GM21447 (cell line): ENCODE data around the gene IRF6.

Experiments
- ATAC-seq: cut with Tn5 transposase; IDR thresholded peaks from one replicate; pipeline ENCODE4 v1.9.1; 2021; ENCODE audit not compliant: unreplicated experiment

Gene IRF6

DNA sequence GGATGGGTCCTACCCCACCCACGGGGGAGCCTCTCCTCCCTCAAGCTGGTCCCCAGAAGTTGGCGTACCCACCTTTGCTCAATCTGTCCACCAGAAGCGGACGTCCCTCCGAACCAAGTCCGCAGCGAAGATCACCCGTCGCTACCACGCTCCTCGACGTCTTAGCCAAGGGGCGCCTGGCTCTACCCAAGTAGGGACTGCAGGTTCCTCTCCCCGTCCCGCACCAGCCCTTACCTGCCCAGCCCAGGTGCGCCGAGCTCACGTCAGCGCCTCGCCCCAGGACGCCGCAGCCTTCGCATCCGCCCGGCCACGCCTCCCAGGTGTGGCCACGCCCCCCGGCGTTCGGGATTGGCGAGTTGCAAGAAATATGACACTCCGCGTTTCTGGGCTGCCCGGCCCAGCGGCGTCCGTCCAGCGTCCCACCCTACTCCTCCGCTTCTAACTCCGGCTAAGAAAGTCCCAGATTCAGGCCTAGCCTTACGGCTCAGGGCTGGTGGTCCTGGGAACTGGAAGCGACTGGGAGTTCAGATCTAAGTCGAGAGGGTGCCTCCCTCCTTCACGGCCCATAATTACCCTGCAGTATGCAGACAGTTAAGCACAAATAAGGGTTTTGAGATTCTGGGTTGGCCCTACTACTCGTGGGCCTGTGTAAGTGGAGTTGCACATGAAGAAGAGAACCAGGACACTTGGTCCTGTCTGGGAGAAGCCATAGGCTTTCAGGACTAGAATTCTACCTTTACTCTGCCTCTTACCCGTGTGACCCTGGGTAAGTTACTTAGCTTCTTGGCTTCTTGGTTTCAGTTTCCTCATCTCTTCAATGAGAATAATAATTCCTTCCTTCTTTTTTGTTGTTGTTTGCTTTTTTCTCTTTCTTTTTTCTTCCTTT is at the start of gene IRF6:
Gene IRF6 (minus strand): TSS at position 268 of the 886 bp plus-strand sequence. CDS start 4,729 bp downstream, outside the sequence.
- peak; percentile 95 for ATAC-seq

DNA sequence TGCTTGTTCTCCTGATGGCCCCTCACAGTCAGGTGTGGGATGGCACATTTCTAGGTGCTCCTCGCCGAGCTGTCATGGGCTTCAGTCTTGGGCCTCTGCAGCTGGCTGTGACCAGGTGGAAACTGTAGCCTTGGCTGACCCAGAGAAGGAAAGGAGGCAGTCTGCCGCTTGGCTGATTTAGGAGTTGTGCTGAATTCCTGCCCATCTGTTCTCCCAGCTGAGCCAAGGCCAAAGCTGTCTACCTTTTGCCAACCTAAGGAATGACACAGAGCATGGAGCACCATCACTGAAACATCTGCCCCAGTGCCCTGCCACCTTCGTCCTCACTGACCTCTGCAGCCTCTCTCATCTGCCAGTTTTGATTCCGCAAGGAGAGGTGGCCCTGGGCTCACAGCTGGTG is 49.7 kb upstream of the IRF6 start:
- ATAC-seq = no peak

DNA sequence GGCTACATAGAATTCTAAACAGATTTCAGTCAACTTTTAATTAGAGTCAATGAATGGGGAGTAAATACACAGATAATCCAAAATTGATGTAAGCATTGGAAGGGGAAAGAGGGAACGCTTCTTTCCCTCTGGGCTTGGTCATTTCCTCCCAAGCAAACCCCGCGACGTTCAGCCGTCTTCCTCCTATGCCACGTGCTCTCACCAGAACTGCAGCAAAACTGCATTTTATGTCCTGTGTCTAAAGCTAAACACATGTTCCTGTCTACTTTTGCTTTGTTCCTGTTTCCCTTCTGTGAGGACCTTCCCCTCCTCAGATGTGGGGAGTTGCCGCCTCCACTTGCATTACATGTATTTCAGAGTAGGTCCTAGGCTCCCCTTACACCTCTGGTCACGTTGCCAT is 49.1 kb upstream of the IRF6 start:
- ATAC-seq = no peak

DNA sequence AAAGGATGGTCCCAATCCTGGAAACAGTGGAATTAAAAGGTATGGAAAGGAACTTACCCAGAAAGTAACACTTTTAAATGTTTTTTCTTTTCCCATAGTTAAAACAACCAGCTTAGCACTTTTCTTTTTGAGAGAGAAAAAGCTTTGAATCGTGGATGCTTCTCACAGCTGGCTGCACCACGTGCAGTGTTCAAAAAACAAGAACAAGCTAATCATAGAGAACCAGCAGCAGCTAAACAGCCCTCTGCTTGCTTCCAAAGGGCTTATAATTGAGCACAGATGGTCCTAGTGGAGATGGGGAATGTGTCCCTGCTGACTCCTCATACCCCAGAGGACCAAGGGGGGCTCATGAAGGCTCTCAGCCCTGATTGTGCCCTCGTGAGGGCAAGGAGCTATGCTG is 48.3 kb upstream of the IRF6 start:
- no peak for ATAC-seq

DNA sequence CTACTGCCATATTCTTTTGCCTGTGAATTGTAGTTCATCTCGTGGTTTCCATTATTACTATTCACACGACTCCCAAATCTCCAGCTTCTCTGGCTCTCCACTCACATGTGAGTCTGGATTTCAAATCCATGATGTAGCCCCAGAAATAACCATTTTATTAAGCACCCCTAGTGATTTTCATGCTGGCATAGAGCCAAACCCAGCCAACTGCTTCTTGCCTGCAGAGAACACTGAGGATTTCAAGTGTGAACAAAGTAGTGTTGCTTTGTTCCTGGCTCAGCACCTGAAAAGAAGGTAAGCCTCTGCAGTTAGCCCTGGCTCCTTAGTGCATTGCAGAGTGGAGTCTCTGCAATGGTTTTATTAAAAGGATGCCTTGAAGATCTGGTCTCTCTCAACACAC is 47.7 kb upstream of the IRF6 start:
- ATAC-seq = no peak

DNA sequence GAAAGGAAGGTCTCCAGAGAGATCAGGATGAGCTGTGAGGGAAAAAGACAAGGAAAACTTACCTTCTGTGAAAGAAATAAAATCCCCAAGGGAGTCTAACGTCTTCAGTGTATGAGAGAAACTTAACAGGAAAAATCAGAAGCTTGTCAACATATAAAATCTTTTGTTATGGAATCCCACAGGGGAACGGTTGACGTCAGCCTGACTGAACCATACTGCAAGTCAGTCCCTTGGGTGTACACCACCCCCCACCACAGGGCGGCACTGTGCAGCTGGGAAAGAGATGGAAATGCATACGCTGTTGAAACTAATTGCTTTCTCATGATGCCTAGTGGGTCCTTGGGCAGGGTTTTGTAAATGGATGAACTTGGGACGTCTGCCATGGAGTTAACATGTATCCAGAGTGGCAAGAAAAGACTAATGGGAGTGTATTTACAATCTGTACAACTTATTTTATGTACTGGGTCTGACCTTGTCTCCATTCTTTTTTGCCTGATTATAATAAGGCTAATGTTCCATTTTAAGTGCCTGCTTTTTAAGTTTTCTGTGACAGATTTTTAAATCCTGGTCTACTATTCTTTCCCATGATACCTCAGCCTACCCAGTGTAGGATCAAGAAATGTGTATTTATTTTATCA is 44.5 kb upstream of the IRF6 start:
- ATAC-seq = no peak

DNA sequence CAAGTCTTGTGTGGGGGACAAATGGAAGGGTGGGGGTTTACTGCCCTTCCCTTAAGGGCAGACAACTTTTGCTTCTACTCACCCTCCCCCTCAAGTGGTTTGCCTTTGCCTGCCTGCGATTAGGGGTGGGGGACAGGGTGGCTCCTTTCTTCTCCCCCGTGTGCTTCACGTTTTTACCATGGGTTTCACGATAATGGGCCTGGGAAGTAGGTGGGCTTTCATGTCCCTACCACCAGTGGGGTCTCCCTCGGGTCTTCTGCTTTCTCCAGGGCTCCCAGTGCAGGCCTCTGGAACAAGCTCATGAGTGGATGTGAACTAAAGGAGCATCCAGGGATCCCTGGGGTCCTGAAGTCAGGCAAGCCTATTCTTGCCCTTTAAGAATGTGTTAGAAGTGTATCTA is 43.4 kb upstream of the IRF6 start:
- ATAC-seq = no peak

DNA sequence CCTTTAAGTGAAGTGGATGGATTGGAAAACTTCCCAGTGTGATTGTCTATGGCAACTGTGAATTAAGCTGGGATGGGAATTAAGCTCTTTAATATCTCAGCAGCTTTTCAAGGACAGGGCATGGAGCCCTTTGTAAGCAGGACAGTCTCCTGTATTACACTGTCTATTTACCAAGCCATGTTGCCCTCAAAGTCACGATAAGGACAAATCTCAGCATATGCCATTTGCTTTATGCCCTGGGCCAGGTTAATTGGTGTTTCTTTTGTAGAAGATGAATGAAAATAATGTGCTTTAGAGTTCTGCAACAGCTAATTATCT is 39.4 kb upstream of the IRF6 start:
- no peak for ATAC-seq

DNA sequence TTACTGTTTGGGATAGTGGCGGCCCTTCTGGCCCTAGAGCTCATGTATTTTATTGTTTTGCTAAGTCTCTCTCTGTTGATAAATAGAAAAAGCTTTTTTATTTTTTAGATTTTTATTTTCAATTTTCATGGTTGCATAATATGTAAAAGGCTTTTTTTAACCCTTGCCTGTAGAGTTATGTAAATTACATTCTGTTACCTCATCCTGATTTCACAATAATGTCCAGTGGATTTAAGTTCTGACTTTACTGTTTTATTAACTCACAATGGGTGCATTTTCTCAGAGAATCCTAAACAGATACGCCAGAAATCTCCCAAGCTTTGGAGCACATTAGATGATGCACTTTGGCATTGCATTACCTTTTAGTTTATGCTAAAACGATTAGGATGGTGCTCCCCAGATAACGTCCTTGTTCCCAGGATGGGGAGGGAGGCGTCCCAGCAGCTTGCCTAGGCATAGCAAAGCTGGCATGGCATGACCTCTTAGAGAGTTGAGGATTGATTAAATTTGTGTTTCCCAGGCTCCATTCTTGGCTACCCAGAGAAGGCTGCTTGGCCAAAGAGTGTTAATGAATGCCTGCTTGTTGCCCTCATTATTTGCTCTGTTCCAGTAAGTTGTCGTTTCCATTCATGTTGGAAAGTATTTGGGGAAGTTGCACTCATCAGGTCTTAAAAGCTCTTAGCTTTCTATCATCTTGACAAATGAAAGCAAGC is 38.9 kb upstream of the IRF6 start:
- ATAC-seq = no peak

DNA sequence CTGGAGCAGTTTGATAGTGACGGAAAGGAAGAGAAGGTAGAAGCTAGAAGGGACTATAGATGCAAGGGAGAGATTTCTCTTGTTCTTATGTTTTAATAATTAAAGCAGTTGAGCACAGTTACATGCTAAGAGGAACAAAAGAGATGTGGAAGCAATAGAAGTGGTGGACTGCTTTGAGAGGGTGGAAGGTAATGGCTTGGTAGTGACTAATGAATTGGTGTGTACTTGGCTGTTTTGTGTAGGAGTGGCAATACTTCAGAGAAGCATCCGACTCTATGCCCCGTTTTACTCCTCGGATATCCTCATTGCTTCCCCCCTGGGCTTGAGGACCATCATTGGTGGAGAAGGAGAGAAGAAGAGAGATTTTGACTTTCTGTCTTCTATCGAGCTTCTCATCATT is 34.7 kb upstream of the IRF6 start:
- no peak for ATAC-seq

DNA sequence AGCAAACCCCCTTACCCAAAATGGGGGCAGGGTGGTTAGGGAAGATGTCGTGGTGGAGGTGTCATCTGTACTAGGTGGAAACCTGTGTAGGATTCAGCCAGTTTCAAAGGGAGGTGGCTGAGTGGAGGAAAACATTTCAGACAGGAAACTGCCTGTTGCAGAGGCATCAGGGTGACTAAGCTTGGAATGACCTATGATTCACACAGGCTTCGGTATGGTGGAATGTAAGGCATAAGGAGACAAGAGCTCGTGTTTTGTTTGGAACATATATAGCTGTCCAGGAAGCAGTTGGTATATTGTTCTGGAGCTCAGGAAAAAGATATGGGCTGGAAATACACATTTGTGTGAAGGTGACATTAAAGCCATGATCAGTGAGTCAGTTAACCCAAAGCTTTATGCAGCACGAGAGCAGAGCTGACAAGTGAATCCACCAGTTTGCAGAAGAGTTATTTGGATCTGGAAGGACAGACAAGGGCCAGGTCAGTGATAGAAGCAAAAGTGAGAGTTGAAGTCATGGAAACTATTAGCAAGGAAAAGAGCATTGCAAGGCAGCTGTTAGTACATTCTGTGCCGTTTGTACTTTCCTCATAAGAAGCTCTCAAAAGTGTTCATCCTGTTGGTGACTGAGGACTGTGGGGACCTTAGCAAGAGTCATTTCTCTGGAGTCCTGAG is 34.1 kb upstream of the IRF6 start:
- no peak for ATAC-seq

DNA sequence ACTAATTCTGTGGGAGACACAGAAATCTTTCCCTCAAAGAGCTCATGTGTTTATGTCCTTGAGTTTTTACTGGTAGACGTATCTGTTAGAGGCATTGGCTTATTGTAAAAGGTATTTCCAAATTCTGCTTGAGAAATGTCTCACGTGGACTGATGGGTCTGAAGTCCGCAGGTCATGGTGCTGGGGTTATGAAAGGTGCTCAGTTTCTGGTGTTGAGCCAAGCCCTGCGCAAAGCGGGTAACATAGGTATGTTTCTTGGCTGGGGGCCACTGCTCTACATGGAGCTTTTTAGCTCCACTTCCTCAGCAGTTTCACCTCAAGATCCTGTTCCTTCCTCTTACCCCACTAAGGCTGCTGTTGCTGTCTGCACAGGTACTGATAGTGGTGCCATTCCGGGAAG is 32.6 kb upstream of the IRF6 start:
- no peak for ATAC-seq

DNA sequence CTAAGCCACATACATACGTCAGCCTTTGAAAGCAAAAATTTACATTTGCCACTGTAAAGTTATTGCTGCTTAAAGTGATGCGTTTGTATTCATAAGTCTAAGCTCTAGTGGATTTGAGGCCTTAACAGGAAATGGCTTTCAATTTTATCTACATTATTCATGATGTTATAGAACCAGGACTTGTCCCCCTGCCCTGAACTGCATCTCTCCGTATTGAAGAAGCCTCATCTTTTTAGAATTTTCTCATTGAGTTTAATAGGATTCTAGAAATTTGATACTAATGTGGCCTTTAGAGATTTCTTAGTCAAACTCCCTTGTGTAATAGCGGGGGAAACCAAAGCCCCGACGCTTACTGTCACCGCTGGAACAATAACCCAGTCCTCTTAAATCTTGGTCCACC is 31.7 kb upstream of the IRF6 start:
- ATAC-seq = no peak

DNA sequence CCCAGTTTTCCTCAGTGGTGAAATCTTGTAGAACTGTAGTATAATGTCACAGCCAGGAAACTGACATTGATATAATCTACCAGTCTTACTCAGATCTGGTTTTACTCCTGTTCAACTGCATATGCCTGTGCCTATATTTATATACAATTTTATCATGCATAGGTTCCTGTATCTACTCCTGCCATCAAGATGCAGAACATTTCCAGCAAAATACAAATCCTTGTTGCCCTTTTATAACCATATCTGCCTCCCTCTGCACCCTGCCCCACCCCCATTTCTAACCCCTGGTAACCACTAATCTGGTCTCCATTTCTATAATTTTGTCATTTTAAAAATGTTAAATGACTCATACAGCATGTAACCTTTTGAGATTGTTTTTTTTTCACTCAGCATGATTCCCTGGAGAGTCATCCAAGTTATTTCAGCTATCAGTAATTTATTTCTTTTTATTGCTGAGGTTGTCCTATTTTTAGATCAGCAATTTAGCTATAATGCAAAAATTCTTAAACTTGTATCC is 29.9 kb upstream of the IRF6 start:
- no peak for ATAC-seq

DNA sequence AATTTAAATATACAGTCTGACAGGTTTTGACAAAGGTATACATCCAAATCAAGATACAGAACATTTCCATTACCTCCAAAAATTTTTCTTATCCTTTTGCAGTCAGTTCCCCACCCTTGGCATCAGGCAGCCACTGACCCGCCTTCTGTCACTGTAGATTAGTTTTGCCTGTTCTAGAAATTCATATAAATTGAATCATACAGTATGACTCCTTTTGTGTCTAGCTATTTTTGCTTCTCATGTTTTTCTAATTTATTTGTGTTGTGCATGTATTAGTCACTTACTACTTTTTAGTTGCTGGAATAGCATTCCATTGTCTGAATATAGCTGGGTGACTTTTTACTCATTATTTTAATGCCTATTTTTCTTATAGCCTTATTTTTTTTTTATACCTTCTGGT is 25.7 kb upstream of the IRF6 start:
- no peak for ATAC-seq

DNA sequence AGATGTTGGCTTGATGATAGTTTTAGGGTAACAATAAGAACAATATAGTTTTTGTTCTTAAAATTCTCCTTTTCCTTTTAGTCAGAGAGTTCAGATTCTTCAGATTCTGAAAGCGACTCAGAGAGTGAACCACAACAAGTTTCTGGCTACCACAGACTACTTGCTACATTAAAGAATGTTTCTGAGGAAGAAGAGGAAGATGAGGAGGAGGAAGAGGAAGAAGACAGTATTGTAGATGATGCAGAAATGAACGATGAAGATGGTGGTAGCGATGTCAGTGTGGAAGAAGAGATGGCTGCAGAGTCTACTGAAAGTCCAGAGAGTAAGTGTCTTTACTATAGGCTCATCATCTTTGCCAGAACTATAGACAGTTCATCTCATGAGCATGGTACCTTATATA is 24.8 kb upstream of the IRF6 start:
- ATAC-seq = no peak

DNA sequence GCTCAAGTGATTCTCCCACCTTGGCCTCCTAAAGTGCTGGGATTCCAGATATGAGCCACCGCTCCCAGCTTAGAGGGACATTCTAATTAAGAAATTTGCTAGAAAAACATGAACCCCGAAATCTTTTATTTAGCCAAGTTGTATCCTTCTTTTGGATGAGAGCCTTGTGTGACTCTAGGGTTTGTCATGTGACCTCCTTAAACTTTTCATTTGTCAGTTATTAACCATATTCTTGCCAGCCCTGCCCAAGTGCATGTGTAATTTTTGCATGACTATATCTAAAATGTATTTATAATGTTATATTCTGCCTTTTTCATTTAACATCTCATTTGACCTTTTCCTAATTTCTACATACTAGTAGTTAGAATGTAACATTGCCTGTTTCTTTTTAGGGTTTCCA is 23.8 kb upstream of the IRF6 start:
- no peak for ATAC-seq

DNA sequence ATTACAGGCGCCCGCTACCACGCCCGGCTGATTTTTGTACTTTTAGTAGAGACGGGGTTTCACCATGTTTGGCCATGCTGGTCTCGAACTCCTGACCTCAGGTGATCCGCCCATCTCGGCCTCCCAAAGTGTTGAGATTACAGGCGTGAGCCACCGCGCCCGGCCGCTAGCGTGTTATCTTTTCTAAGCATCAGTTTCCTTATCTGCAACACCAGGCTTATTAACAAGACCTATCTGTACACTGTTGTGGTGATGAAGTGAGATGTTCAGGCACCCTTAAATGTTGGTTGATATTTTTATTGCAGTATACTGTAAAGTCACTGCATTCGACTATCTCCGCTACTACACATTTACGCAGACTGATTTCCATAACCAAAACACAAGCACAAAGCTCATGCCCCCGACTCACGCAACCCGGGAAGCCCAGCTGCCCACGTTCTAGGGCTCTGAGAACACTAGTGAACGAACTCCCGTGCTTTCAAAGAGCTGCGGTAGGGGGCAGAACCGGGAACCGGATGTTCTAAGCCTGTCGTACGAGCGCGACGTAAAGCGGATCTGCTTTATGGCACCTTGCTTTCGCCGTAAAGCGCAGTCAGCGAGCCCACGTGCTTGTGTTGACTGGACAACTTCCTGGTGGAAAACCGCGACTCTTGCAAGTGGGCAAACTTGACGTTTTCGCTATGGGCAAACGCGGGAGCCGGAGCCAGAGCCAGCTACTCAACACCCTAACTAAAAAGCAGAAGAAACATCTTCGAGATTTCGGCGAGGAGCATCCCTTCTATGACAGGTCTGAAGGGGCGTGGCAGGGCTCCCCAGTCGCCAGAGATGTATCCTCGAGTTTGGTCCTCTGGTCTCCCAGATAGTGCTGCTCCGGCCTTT is 21.7 kb upstream of the IRF6 start, which contains the start of gene UTP25:
Gene UTP25 (plus strand): TSS at position 589 of the 879 bp plus-strand sequence. CDS start 92 bp downstream, at position 681.
- ATAC-seq = peak; percentile 86

DNA sequence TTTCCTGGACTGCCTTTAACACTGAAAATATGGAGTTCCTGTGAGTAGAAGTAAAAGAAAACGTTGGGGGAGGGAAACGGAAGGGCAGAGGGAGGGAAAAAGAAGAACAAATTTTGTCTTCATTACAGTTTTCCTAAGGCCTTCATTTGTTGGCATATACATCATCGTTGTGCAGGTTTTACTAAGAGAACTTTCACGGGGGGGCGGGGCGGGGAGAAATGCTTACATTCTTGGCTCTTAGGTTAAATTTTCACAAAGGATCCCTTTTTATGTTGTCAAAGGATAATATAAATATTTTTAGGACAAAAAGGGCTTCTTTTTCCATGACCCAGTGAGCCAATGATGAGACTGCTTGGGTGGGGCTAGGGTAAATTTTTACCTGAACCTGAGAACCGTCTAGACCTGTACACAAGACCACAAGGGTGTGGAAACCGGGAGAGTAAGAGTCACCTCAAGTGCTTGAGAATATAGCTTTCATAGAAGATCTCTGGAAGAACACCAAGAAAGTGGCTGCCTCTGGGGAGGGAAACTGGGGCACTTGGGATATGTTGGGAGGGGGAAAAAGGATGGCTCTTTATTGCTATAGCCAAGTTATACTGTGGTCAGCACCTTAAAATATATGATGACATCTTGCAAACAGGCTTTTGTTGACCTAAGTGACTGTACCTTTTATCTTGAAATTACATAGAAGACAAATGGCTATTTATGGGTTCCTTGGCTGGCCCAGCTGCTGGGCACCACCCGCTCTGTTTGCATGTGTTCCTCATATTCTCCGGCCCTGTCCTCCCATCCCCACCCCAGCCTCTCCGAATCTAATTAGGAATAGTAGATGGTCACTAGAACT is 19.9 kb upstream of the IRF6 start:
- ATAC-seq = no peak
